Small intestine (tissue), 7 donors: Measurements from ENCODE around the gene AHI1. TPM values are rescaled to one million over a fixed set of nuclear protein-coding genes. Genes with fewer than 3 reads are reported as not detected.

Experiments
- DNase-seq, 2 donors: peaks; one replicate each; pipeline versions ENCODE4 v3.0.0 to v3.0.0-alpha.2; 2013
- FAIRE-seq: peaks from 2 replicates; lab custom pipeline; 2012; peaks lifted over from hg19 to GRCh38; lab: Jason Lieb, UNC
- H3K27ac ChIP-seq, 3 donors: one replicate each; pipeline ENCODE4 v1.5.1; 2013; ENCODE audit warnings: low read length in 2 of 3, mild to moderate bottlenecking in 2 of 3, control low read depth in 1 of 3, inconsistent platforms in 1 of 3, low read depth in 1 of 3, moderate library complexity in 1 of 3
- H3K27me3 ChIP-seq, 3 donors: one replicate each; pipeline ENCODE4 v1.6.1; 2013; ENCODE audit warnings: low read length in 3 of 3, inconsistent platforms in 1 of 3; ENCODE audit not compliant: control insufficient read depth in 3 of 3, insufficient read depth in 3 of 3
- H3K36me3 ChIP-seq, 3 donors: one replicate each; pipeline ENCODE4 v1.6.1; 2013; ENCODE audit warnings: low read length in 3 of 3, inconsistent platforms in 1 of 3, low read depth in 1 of 3, mild to moderate bottlenecking in 1 of 3, moderate library complexity in 1 of 3; ENCODE audit not compliant: control insufficient read depth in 3 of 3, insufficient read depth in 2 of 3
- H3K4me1 ChIP-seq, 3 donors: one replicate each; pipeline ENCODE4 v1.6.1; 2013; ENCODE audit warnings: low read length in 2 of 3, inconsistent platforms in 1 of 3, low read depth in 1 of 3, mild to moderate bottlenecking in 1 of 3, moderate library complexity in 1 of 3; ENCODE audit not compliant: control insufficient read depth in 3 of 3, insufficient read depth in 2 of 3
- H3K4me3 ChIP-seq, 3 donors: one replicate each; pipeline ENCODE4 v1.5.1; 2013; ENCODE audit warnings: low read length in 3 of 3, control low read depth in 1 of 3, inconsistent platforms in 1 of 3, low read depth in 1 of 3, mild to moderate bottlenecking in 1 of 3, moderate library complexity in 1 of 3
- H3K9me3 ChIP-seq, 2 donors: one replicate each; pipeline ENCODE4 v1.6.1; 2013; ENCODE audit warnings: low read depth in 1 of 2, low read length in 1 of 2; ENCODE audit not compliant: control insufficient read depth in 2 of 2, insufficient read depth in 1 of 2
- WGBS, 3 donors: extraction: QIAGEN DNeasy Blood & Tissue Kit; methylation state at CpG; one replicate each; pipeline ENCODE4 v1.1.7; 2013; 5-methylcytosine and 5-hydroxymethylcytosine counted together
- polyA plus RNA-seq, 4 donors: library from polyadenylated mRNA; stranded (reverse) in 3 of 4; unstranded in 1 of 4; fragments of 200-250 nt in 3 of 4; fragments of 120-200 nt in 1 of 4; gene quantifications; one replicate each; pipeline versions ENCODE4 v1.2.1 to v1.2.3, GENCODE V29; 2013
- donor health status: healthy with polysubstance abuse.
- donor health status: control.
- donor health status: control.
- donor health status: Bipolar disorder and iron deficiency.
- donor health status: healthy.

The AHI1 gene
- polyA plus RNA-seq, 4 donors: 1.1 to 20.2 (median 5.0) TPM

DNA sequence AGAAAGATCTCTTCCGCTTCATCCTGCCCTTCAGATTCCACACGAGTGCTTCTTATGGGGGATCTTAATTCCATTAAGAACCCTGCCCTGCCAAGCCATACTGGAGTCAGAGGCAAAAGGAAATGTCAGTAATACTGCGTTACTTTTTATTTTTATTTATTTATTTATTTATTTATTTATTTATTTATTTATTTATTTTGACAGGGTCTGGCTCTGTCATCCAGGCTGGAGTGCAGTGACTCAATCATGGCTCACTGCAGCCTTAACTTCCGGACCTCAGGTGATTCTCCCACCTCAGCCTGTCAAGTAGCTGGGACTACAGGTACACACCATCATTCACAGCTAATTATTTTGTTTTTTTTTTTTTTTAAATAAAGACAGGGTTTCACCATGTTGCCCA is 236.9 kb downstream of the AHI1 start:
- no peak for DNase-seq
- FAIRE-seq: no peak
- H3K4me3 ChIP-seq: no peak overlapping the region
- WGBS, 3 donors: 95 to 98% (median 96%) methylated on average over 4 of the region's 4 CpGs
- H3K9me3 ChIP-seq: no peaks in the 10 kb centered on the region
- H3K4me1 ChIP-seq: no peaks in the 10 kb centered on the region
- H3K27ac ChIP-seq: no peak overlapping the region
- H3K36me3 ChIP-seq: no peaks in the 10 kb centered on the region
- no peaks in the 10 kb centered on the region for H3K27me3 ChIP-seq

DNA sequence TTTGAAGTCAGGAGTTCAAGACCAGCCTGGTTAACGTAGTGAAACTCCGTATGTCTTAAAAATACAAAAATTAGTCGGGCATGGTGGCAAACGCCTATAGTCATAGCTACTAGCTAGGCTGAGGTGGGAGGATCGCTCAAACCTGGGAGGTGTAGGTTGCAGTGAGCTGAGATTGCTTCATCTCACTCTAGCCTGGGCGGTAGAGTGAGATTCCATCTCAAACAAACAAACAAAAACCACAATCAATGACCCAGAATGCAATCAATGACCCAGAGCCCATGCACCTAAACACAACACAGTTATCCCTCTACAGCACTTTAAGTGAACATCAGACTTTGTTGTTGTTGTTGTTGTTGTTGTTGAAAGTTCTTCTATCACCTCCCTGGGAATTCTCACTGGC is 238.6 kb downstream of the AHI1 start:
- H3K27ac ChIP-seq: no peak overlapping the region
- no peak overlapping the region for H3K4me3 ChIP-seq
- H3K4me1 ChIP-seq: no peaks in the 10 kb centered on the region
- WGBS, 3 donors: 82 to 88% (median 86%) methylated on average over 6 of the region's 6 CpGs
- no peak for DNase-seq
- no peaks in the 10 kb centered on the region for H3K36me3 ChIP-seq
- no peak for FAIRE-seq
- no peaks in the 10 kb centered on the region for H3K9me3 ChIP-seq
- no peaks in the 10 kb centered on the region for H3K27me3 ChIP-seq

GRCh38 chr6:135257631-135258405 is 239.7 kb downstream of the AHI1 start:
- no peak for FAIRE-seq
- 64 to 70% (median 66%) methylated on average over 2 of the region's 2 CpGs for WGBS, 3 donors
- no peaks in the 10 kb centered on the region for H3K9me3 ChIP-seq
- H3K27ac ChIP-seq: no peak overlapping the region
- no peaks in the 10 kb centered on the region for H3K27me3 ChIP-seq
- H3K4me1 ChIP-seq: no peaks in the 10 kb centered on the region
- H3K4me3 ChIP-seq: no peak overlapping the region
- H3K36me3 ChIP-seq: no peaks in the 10 kb centered on the region
- no peak for DNase-seq

DNA sequence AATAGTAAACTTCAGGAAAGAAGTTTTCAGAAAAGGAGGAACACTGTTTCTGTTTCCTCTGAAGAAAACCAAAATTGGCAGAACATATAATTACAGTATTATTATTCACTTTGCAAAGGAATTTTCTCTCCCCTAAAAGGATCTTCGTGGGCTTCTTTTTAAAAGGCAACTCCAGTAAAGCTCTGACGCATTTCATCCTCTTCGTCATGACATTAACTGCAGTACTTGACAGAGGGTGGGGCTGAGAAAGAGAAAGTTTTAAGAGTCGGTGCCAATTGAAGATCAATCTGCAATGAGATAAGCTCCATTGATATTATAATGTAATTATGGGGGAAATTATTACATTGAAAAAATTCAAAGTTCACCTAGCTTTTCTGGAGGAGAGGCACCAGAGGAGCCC is 240.7 kb downstream of the AHI1 start:
- no peaks in the 10 kb centered on the region for H3K9me3 ChIP-seq
- peak in 1 of 2 donors; percentile 72 for DNase-seq
- no peaks in the 10 kb centered on the region for H3K36me3 ChIP-seq
- peaks cover 0 to 2% (median 0%) of the 10 kb centered on the region in 3 donors for H3K4me1 ChIP-seq
- FAIRE-seq: no peak
- no peak overlapping the region for H3K4me3 ChIP-seq
- H3K27ac ChIP-seq: no peak overlapping the region
- no peaks in the 10 kb centered on the region for H3K27me3 ChIP-seq
- 16 to 52% (median 38%) methylated on average over 4 of the region's 4 CpGs for whole genome bisulfite sequencing, 3 donors

GRCh38 chr6:135254471-135254870 is 243.1 kb downstream of the AHI1 start:
- WGBS, 3 donors: 6 to 42% (median 16%) methylated on average over 1 of the region's 1 CpG
- peak in 1 of 2 donors; percentile 38 for DNase-seq
- FAIRE-seq: no peak
- Histone ChIP-seq H3K27me3 (no peaks in the 10 kb centered on the region), H3K27ac (no peak overlapping the region), H3K9me3 (no peaks in the 10 kb centered on the region), H3K4me1 (peaks cover 0 to 10% (median 5%) of the 10 kb centered on the region in 3 donors), H3K36me3 (no peaks in the 10 kb centered on the region), H3K4me3 (no peak overlapping the region)

- no peak for FAIRE-seq
- H3K9me3 ChIP-seq: no peaks in the 10 kb centered on the region
- peaks cover 0 to 10% (median 5%) of the 10 kb centered on the region in 3 donors for H3K4me1 ChIP-seq
- WGBS, 3 donors: 36 to 54% (median 52%) methylated on average over 13 of the region's 13 CpGs
- peak; percentile 51 to 72 for DNase-seq
- peak overlapping the region in 1 of 3 donors; percentile 75 for H3K27ac ChIP-seq
- H3K4me3 ChIP-seq: no peak overlapping the region
- H3K27me3 ChIP-seq: no peaks in the 10 kb centered on the region
- H3K36me3 ChIP-seq: no peaks in the 10 kb centered on the region
Measured at GRCh38 chr6:135251498-135252441, 245.8 kb downstream of the AHI1 start.

- no peaks in the 10 kb centered on the region for H3K27me3 ChIP-seq
- no peaks in the 10 kb centered on the region for H3K36me3 ChIP-seq
- H3K4me3 ChIP-seq: no peak overlapping the region
- H3K9me3 ChIP-seq: no peaks in the 10 kb centered on the region
- DNase-seq: peak in 1 of 2 donors; percentile 21
- H3K4me1 ChIP-seq: peaks cover 0 to 10% (median 5%) of the 10 kb centered on the region in 3 donors
- FAIRE-seq: no peak
- peak overlapping the region in 1 of 3 donors; percentile 63 for H3K27ac ChIP-seq
- 37 to 68% (median 56%) methylated on average over 9 of the region's 9 CpGs for WGBS, 3 donors
Measured at GRCh38 chr6:135250751-135251497, 246.6 kb downstream of the AHI1 start.

DNA sequence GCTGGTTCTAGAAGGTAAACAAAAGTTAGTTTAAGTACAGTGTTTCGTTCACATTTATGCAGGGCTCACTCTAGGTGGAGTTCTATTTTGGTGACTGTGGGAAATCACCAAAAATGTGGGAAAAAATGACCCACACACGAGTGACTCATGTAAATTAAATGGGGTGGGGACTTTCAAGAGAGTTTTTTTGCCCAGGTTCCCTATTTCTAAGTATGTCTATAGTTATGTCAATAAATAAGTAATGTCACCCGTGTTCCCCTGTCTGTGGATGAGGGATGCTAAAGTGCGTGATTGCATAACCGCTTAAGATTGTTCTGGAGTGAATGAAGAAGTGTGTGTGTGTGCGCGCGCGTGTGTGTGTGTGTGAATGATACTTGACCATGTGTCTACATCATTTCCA is 247.3 kb downstream of the AHI1 start:
- no peaks in the 10 kb centered on the region for H3K27me3 ChIP-seq
- H3K4me3 ChIP-seq: no peak overlapping the region
- DNase-seq (no peak), FAIRE-seq (no peak)
- H3K4me1 ChIP-seq: peaks cover 0 to 10% (median 5%) of the 10 kb centered on the region in 3 donors
- H3K36me3 ChIP-seq: no peaks in the 10 kb centered on the region
- no peaks in the 10 kb centered on the region for H3K9me3 ChIP-seq
- WGBS, 3 donors: 82 to 83% (median 83%) methylated on average over 9 of the region's 9 CpGs
- peak overlapping the region in 1 of 3 donors; percentile 63 for H3K27ac ChIP-seq
